GM19351 (cell line): ENCODE measurements around the gene ADGRB3.
"Not testable (repeated sequence)": the region's sequence is repeated elsewhere in the genome, so short reads cannot be mapped to it uniquely, and the experiment has no call there.

Experiments used
- ATAC-seq: cut with Tn5 transposase; IDR thresholded peaks from one replicate; pipeline ENCODE4 v1.9.1; 2021; ENCODE audit warnings: mild to moderate bottlenecking, moderate library complexity; ENCODE audit not compliant: unreplicated experiment

ADGRB3 gene

DNA sequence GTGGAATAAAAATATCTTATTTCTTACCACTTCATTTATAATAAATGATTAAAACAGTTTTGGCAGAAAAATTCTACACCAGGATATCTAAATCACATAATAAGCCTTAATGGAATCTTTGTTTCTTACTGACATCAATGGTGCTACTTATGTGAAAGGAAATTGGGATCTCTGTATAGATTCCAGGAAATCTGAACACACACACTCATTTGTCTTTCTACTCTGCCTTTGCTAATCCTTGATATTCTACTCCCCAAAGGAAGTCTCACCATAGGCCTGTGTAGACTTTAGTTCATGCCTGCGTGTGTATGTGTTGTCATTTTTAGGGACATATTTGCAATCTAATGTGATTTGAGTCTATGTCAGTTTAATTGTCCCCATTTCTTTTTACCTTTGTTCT is 7.9 kb downstream of the ADGRB3 start:
- ATAC-seq: no peak

DNA sequence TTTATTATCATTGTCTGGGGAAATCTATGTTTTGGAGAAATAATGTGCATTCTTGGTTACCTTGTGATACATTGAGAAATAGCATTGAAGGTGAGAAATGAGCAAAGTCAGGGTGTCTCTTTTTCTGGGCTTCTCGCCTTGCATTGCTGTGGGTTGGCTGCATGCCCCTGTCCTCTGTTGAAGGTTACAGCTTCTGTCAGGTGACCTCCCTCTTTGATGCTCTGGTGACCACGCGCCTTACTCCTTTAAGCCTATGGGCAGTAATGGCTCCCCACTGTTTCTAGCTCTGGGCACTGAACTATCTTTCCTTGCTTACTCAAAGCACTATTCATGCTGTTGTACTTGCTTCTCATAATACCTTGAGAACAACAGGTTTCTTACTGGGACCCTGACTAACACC is 14.6 kb downstream of the ADGRB3 start:
- ATAC-seq: no peak

DNA sequence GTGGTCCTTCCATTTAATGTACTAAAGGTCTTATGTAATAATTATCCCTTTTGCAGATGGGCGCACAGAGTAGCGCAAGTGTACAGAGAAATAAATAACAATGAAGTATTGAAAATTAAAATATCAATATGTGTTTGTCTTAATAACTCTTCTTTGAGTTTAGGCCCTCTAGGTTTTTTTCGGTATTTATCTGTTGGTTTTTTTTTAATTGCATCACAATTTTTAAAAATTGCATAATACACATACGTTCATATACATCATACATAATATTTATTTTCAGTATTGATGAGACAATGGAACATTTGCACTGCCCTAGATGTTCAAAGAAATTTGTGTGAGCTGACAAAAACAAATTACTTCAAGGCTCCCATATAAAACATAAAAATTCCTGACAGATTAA is 15.1 kb downstream of the ADGRB3 start:
- ATAC-seq: no peak

DNA sequence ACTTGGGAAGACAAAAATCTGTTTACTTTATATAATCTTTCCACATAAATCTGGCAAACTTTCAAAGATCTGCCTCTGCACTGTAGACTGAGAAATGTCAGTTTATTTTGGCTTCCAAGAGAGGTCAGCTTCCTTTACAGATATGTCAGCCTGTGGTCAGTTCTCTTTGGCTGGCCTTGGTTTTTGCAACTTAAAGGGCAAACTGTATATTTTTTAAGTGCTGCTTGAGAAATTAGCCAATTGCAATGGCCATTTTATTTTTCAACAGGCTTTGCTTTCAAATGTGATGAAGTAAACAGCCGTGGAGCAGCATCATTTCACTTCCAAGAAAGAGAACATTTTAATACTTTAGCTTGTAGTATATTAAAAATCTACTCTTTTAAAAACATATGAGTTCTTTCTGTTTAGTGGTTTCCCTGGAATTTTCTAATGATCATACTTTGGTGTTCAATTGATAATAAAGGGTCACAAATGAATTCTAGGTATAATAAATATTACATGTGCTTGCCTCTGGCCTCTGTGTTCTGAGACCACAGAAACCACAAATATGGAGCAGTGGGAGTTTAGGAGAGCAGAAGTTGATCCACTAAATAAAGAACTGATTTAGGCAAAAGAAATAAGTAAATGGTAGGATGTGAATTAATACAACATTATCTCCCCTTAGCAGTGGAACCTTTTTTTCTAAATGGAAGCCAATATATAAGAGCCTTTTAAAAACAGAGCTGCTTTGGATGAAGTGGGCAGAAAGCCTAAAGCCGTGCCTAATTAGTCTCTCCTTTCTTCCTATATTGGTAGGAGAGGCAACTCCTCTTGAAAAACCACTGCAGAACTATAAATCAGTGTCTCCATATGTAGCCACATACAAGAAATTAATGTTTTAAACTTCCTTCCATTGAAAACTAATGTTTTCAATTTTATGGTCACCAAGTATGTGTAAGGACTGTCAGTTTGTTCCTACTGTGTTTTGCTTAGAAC is 16.2 kb downstream of the ADGRB3 start:
- ATAC-seq: no peak

DNA sequence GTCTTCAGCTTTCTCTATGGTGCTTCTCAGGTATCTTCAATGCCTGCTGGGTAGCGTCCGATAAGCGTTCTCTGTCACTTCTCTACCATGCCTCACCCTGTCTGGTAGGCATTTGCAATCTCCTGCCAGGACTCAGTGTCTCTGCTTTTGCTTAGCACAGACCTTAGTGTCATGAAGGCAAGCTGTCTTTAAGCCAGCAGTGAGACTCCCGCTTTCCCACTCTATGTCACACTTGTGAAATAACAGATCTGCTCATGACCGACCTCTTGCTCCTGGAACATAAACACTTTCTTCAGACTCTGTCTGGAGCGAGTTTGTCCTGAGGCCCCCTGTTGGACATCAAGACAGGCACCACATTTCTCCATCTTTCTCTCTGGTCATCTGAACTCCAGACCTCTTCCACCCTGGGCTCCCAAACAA is 17.0 kb downstream of the ADGRB3 start:
- ATAC-seq: no peak

DNA sequence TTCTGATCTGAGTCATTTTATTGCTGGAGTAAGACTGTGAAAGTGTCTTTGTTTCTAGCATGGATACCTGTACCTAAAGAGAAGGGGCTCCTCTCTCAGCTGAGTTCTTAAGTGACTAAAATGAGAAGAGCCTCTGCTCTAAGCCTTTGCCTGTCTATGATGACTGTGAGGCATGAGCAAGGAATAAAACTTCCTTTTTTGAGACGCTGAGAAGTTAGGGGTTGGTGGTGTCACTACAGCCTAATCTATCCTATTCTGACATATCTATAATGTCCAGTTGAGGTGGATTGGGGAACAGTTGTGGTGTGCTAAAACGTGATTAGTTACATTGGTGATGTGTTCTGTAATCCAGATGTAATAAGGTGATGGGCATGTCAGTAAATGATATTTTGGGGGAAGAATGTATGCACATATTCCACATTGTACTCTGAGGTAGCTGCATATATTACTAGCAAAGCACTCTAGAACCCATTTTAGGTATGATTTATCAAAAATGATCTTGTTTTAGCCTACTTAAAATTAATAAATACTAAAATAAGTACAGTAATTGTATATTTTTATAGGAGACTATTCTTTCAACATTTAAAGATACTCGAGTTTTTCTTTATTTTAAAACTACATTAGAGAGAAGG is 18.1 kb downstream of the ADGRB3 start:
- ATAC-seq: no peak

DNA sequence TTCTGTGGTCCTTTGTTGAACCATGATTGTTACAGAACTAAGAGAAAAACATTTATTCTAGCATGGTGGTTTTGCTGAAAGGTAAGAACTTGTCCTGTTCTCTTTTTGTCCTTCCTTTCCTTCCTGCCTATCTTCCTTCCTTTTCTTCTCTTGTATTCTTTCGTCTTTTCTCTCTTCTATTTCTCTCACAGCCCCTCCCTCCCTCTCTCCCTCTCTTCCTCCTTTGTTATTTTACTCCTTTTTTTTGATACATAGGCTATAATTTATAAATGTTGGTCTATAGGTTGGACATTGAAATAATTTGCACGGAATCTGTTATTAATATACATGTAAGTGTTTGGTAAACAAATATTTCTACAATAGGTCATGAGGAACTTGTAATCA is 18.6 kb downstream of the ADGRB3 start:
- ATAC-seq: no peak

DNA sequence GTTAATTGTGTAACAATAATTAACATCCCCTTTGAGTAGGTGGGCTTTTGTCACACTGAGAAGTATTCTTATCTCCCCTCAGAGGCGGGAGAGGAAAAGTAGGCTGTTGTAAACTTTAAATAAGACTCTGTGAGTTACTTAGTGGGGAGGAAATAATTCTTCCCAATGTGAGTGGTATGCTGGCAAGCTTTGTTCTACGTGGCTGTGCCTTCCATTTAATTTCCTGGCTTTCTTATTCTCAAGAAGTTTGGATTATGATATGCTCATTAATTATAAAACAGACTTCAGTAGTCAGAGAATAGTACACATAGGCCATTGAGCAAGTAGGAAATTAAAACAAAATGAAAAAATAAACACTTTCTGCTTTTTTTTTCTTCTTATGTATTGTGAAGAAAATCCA is 19.1 kb downstream of the ADGRB3 start:
- ATAC-seq: no peak

DNA sequence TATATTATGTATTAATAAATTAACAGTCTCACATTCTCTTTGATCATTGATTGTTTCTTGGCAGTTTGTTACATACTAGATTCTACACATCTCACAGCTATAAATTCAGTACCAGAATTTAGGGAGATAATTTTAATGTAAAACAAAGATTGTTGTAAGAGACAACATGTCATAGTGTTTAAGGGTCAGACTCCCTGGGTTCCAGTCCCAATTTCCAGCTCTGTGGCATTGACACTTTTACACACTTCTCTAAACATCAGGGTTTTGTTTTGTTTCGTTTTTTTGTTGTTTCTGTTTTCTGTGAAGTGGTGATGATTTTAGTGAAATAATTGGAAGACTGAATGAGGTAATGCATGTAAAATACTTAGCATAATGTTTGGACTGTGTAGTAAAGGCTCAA is 19.9 kb downstream of the ADGRB3 start:
- ATAC-seq: no peak

DNA sequence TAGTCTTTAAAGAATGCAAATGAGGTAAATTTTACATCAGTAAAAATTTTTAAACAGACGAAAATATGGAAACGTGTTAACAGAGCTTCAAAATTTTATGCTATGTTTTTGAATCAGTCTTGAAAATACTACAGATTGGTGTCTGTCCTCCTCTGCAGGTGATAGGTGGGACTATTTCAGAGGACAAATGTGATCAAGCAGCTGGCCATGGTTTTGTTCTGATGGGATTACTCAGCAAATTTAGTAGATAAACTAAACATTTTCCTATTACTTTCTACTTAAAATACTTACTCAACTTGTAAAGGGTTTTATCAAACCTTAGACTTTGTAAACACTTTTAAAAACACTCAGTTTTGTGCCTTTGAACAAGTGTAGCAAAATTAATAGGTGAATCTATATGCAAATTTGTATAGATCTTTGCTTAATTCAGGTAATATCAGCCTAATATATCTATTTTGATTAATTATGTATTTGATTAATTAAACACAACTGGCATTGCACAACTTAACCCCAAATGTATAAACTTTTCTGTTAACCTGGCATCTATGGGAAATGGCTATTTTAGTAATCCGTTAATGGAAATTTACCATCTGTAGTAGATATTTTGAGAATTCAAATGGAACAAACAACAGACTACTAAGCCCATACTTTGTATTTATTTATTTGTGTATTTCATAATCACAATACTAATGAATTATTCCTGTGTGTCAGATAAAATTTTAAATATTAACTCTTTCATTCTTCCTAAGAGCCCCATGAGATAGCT is 22.5 kb downstream of the ADGRB3 start:
- ATAC-seq: no peak

DNA sequence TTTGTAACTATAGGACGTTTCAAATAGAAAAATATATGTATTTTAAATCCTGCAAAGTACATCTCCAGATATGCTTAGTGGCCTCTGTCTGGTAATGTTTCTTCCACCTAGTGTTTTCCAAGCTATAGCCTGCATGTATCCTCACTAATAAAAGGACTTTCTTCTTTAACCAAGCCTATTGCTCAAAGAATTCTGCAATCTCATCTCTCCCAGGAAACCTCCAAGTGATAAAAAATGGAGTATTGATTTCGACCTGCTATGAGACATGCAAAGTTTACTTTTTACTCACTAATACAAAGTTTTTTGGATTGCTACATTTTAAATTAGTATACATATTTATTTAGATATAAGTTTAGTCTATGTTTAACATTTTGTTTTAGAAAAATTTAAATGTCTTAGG is 23.3 kb downstream of the ADGRB3 start:
- ATAC-seq: no peak

DNA sequence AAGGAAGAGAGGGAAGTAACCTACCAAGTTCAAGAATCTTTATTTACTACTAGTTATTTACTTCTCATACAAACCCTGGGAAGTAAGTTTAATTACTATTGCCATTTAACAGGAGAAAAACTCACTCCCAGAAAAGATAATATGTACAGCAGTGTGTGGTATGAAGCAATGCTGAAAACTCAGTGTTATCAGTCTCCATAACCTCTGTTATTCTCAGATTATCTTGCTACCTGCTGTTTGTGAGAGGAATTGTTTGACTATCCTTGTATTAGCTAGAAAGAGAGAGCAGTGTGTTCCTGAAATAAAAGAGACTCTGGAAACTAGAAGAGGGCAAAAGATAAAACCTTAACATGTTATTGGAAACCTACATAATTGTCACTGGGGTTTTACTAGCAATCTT is 38.2 kb downstream of the ADGRB3 start:
- ATAC-seq: no peak

DNA sequence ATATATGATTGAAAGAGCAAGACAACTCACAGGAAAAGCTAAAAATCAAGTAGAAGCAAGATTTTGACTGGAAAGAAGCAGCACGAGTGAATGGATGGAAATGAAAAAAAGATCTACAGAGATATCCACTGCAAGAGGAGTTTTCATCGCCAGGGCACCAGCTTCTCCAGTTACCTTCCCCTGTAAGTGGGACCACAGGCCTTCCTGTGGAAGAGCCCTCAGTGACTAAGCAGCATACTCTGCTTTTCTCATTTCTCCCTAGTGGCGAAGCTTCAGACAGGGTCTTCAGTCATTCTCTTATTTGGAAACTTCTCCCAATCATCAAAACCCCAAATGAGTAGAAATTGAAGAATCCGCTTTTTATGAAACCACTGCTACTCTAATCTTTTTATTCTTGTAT is 40.5 kb downstream of the ADGRB3 start:
- ATAC-seq: no peak

DNA sequence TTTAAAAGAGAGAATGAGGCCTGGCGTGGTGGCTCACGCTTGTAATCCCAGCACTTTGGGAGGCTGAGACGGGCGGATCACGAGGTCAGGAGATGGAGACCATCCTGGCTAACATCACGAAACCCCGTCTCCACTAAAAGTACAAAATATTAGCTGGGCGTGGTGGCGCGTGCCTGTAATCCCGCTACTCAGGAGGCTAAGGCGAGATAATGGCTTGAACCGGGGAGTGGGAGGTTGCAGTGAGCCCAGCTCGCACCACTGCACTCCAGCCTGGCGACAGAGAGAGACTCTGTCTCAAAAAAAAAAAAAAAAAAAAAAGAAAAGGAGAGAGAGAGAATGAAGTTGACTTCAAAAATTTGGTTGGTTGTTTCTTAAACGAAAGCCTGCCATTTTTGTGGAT is 41.0 kb downstream of the ADGRB3 start:
- not testable (repeated sequence) for ATAC-seq

DNA sequence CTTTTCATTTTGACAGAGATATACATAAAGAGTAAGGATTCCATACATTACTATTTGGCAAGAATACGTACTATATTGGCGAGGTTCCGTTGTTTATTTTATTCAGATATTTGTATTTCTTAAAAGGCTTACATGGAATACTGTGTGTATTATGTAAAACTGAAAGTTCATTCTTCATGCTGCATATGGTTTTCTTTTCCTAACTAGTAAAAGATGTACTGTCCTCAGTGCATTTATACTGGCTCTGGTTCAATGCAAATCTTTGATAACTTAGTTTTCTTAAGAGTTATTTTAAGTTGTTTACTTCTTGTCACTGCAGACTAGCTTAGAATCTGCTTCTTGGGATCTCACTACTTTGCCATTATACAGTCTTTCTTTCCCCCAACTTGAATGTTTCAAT is 42.0 kb downstream of the ADGRB3 start:
- ATAC-seq: no peak

DNA sequence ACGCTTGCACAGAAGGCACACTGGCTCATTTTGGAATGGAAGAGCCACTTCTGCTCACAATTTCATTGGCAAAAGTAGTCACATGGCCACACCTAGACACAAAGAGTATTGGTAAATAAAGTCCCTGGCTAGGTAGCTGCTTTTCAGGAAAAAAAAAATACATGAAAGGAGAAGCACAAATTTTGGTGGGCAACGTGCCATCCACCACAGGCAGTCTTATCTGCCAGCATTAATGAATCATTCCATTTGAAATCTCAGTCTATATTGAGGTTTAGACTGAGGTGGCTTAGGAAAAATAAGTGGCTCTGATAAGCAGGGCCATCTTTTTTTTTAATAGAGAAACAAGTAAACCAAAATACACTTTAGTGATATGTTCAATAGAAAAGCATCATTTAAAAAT is 44.3 kb downstream of the ADGRB3 start:
- no peak for ATAC-seq

DNA sequence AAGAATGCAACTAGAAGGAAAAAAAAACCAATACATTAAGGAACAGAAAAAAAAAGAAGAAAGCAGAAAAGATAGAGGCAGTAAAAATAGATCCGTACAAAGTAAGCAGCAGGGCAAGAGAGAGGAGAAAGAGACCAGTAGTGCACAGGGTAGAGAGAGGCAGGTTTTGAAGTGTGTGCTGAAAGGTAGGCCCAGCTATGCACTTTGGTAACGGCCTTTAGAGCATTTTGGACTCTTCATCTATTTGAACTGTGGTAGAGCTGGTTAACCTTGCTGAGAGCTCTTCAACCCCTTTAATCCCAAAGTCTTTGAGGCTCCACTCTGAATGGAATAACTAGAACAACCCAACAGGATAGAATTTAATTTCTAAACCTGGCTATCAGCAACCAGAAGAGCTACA is 45.2 kb downstream of the ADGRB3 start:
- ATAC-seq: no peak

DNA sequence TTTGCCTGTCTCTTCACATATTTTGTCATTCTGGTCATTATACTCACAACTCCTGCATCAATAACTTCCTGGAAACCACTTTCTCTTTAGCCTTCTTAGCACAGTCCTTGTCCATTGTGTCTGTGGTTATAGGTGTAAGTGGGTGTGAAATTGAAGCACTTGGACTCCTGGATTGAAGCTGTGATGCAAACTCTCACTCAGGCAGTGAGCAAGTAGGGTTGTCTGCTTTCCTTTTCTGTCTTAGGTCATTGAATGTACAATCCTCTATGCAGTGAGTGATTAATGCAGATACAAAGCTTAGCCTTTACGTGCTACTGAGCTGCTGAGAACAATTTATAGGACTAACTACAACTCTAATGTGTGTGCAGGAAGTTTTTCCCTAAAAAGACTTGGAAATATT is 54.8 kb downstream of the ADGRB3 start:
- no peak for ATAC-seq

DNA sequence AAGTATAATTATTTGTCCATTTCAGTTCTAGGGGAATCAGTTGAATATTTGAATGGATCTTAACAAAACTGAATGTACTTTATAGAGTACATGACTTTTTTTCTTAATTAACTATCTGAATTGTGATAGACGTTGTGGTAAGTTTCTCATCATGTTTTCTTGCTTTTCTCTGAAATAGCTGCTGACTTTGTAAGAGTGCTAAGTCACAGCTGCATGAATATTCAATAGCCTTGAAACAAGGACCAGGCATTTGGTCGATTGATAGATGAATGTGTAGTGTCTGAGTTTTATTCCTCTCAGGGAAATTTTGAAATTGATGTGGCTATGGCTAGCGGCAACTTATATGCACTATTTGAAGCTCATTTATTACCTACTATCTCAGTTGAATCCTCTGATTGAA is 56.0 kb downstream of the ADGRB3 start:
- no peak for ATAC-seq

DNA sequence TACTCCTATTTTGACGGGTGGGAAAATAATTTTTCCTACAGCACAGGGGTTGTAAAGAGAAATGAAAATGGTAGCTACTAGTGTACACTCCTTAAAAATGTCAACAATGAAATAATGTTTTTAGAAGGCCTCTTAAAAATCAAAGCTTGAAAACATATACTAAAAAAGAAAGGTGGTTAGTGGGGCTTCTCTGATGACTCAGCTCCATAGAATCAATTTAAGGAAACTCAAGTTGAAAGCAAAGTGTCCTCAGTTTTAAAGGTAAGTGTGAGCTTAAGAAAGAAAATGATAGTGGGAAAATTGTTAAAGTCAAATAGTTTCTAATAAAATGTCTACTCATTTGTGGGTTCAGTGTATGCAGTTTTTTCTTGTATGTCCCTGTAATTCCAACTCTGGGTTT is 58.2 kb downstream of the ADGRB3 start:
- ATAC-seq: no peak

DNA sequence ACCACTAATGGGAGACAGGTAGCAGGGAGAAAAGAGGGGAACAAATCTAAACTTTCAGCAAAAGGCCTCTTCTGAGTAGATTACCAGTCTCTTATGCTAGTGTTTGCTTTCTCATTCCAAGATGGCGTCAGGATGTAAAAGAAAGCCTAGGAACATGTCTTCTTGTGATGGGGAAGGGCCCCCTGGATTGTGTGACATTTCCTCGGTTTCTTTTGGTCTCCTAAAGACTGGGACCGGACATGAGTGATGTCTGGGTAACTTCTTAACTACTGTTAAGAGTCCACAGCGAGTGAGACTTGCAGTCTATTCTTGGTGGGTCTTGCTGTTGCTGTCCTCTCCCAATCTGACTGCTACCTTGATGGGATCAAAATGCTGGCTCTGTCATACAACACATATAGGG is 60.3 kb downstream of the ADGRB3 start:
- no peak for ATAC-seq

DNA sequence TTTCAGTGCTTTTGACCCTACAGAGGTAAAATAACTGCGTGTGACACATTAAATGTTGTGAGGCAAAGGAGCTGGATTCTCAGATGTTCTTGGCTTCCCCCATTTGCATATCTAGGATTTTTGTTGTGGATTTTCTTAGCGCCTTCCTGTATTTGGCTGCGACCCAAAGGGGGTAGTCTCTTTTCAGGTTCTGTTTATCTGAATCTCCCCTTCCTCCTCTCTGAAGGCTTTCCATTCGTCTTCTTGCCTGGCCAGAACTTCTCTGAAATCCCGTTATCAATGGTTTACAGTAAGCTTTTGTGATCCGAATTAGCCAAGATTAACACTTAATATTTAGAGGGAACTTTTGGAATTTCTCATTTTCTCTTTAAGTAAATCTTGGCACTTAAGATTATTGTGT is 60.8 kb downstream of the ADGRB3 start:
- no peak for ATAC-seq
